ENCODE results near the gene TNRC6C. TPM values are rescaled to one million over a fixed set of nuclear protein-coding genes. Genes with fewer than 3 reads are reported as not detected.

TNRC6C gene
- total and polyA plus RNA-seq, 7 donors = 0.92 to 22.1 (median 6.3) TPM

GRCh38 chr17:78005452-78006171 is 47.1 kb downstream of the TNRC6C start:
- no peak for DNase-seq
- Histone ChIP-seq H3K9me3 (no peaks in the 10 kb centered on the region), H3K36me3 (peaks cover 0 to 21% (median 0%) of the 10 kb centered on the region in 4 donors), H3K4me3 (no peak overlapping the region), H3K27ac (no peak overlapping the region), H3K4me1 (peaks cover 0 to 10% (median 7%) of the 10 kb centered on the region in 4 donors), H3K27me3 (no peaks in the 10 kb centered on the region)
- intact Hi-C loops (cut with DNase I) = no loop called here
- 81 to 89% methylated on average over 3 of the region's 3 CpGs for WGBS, 2 donors
- TF ChIP-seq EP300 (IDR thresholded peaks at IDR 0.05) = no peak
- TF ChIP-seq POLR2A (IDR thresholded peaks at IDR 0.05) = no peak
- TF ChIP-seq POLR2AphosphoS5 (IDR thresholded peaks at IDR 0.05) = no peak
- TF ChIP-seq, protein P1, sequence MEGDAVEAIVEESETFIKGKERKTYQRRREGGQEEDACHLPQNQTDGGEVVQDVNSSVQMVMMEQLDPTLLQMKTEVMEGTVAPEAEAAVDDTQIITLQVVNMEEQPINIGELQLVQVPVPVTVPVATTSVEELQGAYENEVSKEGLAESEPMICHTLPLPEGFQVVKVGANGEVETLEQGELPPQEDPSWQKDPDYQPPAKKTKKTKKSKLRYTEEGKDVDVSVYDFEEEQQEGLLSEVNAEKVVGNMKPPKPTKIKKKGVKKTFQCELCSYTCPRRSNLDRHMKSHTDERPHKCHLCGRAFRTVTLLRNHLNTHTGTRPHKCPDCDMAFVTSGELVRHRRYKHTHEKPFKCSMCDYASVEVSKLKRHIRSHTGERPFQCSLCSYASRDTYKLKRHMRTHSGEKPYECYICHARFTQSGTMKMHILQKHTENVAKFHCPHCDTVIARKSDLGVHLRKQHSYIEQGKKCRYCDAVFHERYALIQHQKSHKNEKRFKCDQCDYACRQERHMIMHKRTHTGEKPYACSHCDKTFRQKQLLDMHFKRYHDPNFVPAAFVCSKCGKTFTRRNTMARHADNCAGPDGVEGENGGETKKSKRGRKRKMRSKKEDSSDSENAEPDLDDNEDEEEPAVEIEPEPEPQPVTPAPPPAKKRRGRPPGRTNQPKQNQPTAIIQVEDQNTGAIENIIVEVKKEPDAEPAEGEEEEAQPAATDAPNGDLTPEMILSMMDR (IDR thresholded peaks at IDR 0.05) = no peak

DNA sequence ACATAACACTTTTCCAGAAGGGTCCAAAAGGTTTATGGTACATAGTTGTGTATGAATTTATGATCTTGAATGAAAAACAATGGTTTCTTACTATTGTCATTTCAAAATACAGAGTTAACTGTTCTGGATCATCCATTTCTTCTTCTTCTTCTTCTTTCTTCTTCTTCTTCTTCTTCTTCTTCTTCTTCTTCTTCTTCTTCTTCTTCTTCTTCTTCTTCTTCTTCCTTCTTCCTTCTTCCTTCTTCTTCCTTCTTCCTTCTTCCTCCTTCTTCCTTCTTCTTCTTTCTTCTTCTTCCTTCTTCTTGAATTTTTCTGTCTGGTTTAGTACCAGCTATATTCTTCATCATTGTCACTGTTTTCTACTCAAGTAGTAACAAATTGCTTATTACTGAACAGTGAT is 47.8 kb downstream of the TNRC6C start:
- Histone ChIP-seq H3K27me3 (no peaks in the 10 kb centered on the region), H3K36me3 (peaks cover 0 to 21% (median 0%) of the 10 kb centered on the region in 4 donors), H3K4me3 (no peak overlapping the region), H3K27ac (no peak overlapping the region), H3K4me1 (peaks cover 0 to 3% (median under 1%) of the 10 kb centered on the region in 4 donors), H3K9me3 (no peaks in the 10 kb centered on the region)
- TF ChIP-seq POLR2A (IDR thresholded peaks at IDR 0.05) = no peak
- TF ChIP-seq POLR2AphosphoS5 (IDR thresholded peaks at IDR 0.05) = no peak
- TF ChIP-seq EP300 (IDR thresholded peaks at IDR 0.05) = no peak
- TF ChIP-seq, protein P1 (IDR thresholded peaks at IDR 0.05) = no peak
- intact Hi-C loops (cut with DNase I) = no loop called here
- DNase-seq = no peak

DNA sequence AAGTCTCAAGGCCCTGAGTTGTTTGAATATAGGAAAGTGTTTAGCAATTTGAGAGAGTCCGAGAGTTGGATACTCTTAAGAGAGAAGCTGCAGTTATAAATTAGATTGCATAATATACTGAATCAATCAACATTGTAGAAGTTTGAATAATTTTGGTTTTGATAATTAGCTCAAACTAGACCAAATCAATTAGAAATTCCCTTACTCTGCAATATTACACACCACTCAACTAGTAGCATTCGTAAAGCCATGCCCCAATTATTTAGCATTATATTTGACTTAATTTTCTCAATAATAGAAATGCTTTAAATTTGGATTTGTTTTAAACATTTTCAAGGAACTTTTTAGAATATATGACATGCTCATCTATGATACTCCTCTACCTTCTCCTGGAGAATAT is 49.1 kb downstream of the TNRC6C start:
- DNase-seq = no peak
- WGBS, 2 donors = 95 to 98% methylated on average over 2 of the region's 2 CpGs
- Histone ChIP-seq H3K27ac (no peak overlapping the region), H3K4me1 (no peaks in the 10 kb centered on the region), H3K27me3 (no peaks in the 10 kb centered on the region), H3K9me3 (no peaks in the 10 kb centered on the region), H3K4me3 (no peak overlapping the region), H3K36me3 (peaks cover 0 to 26% (median 0%) of the 10 kb centered on the region in 4 donors)
- TF ChIP-seq POLR2AphosphoS5 (IDR thresholded peaks at IDR 0.05) = no peak
- intact Hi-C loops (cut with DNase I) = no loop called here

DNA sequence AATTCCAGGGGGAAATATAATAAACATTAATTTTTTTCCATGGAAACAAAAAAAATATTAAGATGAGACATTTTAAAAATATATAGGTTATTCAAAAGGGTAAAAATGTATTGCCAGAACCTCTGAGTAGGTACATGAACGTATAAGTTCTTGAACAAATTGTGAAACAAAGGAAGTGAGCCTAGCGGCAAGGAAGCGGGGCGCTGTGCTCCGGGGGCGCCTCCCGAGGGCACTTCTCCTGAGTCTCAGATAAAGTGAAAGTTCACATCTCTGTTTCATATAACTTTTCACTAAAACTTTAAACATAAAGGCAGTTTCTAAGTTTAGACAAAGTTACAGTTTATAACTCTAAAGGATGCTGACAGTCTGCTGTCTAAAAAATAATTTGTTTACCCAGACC is 52.3 kb downstream of the TNRC6C start:
- Histone ChIP-seq H3K9me3 (no peaks in the 10 kb centered on the region), H3K4me3 (no peak overlapping the region), H3K27me3 (no peaks in the 10 kb centered on the region), H3K27ac (no peak overlapping the region), H3K4me1 (peaks cover 0 to 5% (median 0%) of the 10 kb centered on the region in 4 donors), H3K36me3 (peaks cover 0 to 18% (median 0%) of the 10 kb centered on the region in 4 donors)
- TF ChIP-seq EP300 (IDR thresholded peaks at IDR 0.05) (no peak), POLR2AphosphoS5 (IDR thresholded peaks at IDR 0.05) (no peak), POLR2A (IDR thresholded peaks at IDR 0.05) (no peak)
- TF ChIP-seq, protein P1 (IDR thresholded peaks at IDR 0.05) = no peak
- intact Hi-C loops (cut with DNase I) = loop anchor here (2.0 to 10.0 kb wide), 3 partner anchors 53 to 274 kb away; partner anchors contain the start of gene TNRC6C
- 64 to 84% methylated on average over 7 of the region's 7 CpGs for WGBS, 2 donors
- DNase-seq = no peak

- intact Hi-C loops (cut with DNase I) = loop anchor here (5.0 to 10.0 kb wide), 2 partner anchors 55 to 128 kb away; partner anchors contain the start of gene TNRC6C
- no peak overlapping the region for H3K4me3 ChIP-seq
- peaks cover 0 to 16% (median 0%) of the 10 kb centered on the region in 4 donors for H3K36me3 ChIP-seq
- no peaks in the 10 kb centered on the region for H3K9me3 ChIP-seq
- no peaks in the 10 kb centered on the region for H3K27me3 ChIP-seq
- no peak for DNase-seq
- peaks cover 0 to 5% (median 0%) of the 10 kb centered on the region in 4 donors for H3K4me1 ChIP-seq
- WGBS, 2 donors = 30 to 80% methylated on average over 1 of the region's 1 CpG
- H3K27ac ChIP-seq = no peak overlapping the region
- TF ChIP-seq EP300 (IDR thresholded peaks at IDR 0.05) (no peak), POLR2AphosphoS5 (IDR thresholded peaks at IDR 0.05) (no peak), POLR2A (IDR thresholded peaks at IDR 0.05) (no peak)
- TF ChIP-seq, protein P1 (IDR thresholded peaks at IDR 0.05) = no peak
These were observed 53.9 kb downstream of the TNRC6C start for GRCh38 chr17:78012428-78012827.

All from sigmoid colon (tissue), 7 donors.